Erythroblast (primary cell): Measurements from ENCODE around the gene CHRNA7.

ENCODE experiments used
- GATA1 ChIP-seq: IDR thresholded peaks from 2 replicates; pipeline ENCODE4 v1.6.1; 2011; ENCODE audit warnings: low read depth, mild to moderate bottlenecking, control low read depth, low read length, moderate library complexity
- POLR2A ChIP-seq: IDR thresholded peaks from 2 replicates; pipeline ENCODE4 v1.6.1; 2011; ENCODE audit warnings: mild to moderate bottlenecking, low read length

DNA sequence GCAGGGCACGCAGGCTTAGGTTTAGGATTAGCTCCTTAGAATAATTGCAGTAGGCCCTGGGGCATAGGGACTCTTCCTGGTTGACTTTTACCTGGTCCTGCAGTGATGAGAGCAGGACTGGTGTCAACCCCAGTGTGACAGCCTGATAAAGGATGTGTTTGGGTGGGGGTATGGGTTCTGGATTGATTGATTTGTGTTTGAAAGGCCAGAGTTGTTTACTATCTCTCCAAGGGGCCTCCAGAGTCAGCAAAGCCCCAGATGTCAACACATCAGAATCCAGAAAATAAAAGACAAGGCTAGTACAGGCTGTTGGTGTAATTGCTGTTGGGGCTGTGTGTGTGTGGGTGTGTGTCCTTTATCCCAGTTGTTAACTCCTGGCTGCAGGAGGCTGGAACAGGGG, 122.3 kb downstream of the CHRNA7 start:
- TF ChIP-seq POLR2A: no peak
- no peak for TF ChIP-seq GATA1
